A673 (cell line): ENCODE data around the gene POLE3. TPM values are rescaled to one million over a fixed set of nuclear protein-coding genes. Genes with fewer than 3 reads are reported as not detected.
"Not testable (repeated sequence)": the region's sequence is repeated elsewhere in the genome, so short reads cannot be mapped to it uniquely, and the experiment has no call there.

ENCODE experiments used
- BruUV-seq: library from RNA; stranded (reverse); fragments of 400-500 nt; replicated peaks from 2 replicates; lab custom pipeline; 2021; lab: Mats Ljungman, UMichigan
- CTCF ChIA-PET: fragments of 300-600 bp; sonication (Branson Sonifier 250); formaldehyde crosslinking; loops from one replicate; lab custom pipeline; 2022; ENCODE audit warnings: antibody characterized with exemption; lab: Charles Lee
- POLR2A ChIA-PET: fragments of 300-600 bp; sonication (Branson Sonifier 250); formaldehyde crosslinking; loops from one replicate; lab custom pipeline; 2022; ENCODE audit warnings: antibody characterized with exemption; ENCODE audit not compliant: low non-redundant PET; lab: Charles Lee
- DNase-seq: peaks from one replicate; pipeline ENCODE4 v3.0.0-alpha.2; 2015; ENCODE audit warnings: low spot score
- H3K27ac ChIP-seq: fragments of 200-600 bp; sonication (generic); 2 replicates; pipeline ENCODE4 v1.5.1; 2016; ENCODE audit warnings: mixed run types, low read depth, mild to moderate bottlenecking, mixed read lengths, antibody characterized with exemption, low read length; ENCODE audit not compliant: poor library complexity, severe bottlenecking
- H3K27me3 ChIP-seq: fragments of 200-600 bp; sonication (generic); replicated peaks from 2 replicates; pipeline ENCODE4 v1.6.1; 2017; ENCODE audit warnings: mixed run types, low read depth, mild to moderate bottlenecking, mixed read lengths, antibody characterized with exemption, low read length; ENCODE audit not compliant: insufficient read depth, poor library complexity
- H3K36me3 ChIP-seq: fragments of 200-600 bp; sonication (generic); 2 replicates; pipeline ENCODE4 v1.6.1; 2016; ENCODE audit warnings: mixed run types, mild to moderate bottlenecking, mixed read lengths, antibody characterized with exemption, low read length; ENCODE audit not compliant: insufficient read depth, poor library complexity, severe bottlenecking
- H3K4me1 ChIP-seq: fragments of 200-600 bp; sonication (generic); 2 replicates; pipeline ENCODE4 v1.6.1; 2017; ENCODE audit warnings: mixed run types, mild to moderate bottlenecking, mixed read lengths, antibody characterized with exemption, low read length; ENCODE audit not compliant: insufficient read depth, poor library complexity, severe bottlenecking
- H3K4me3 ChIP-seq: fragments of 200-600 bp; sonication (generic); 2 replicates; pipeline ENCODE4 v1.5.1; 2016; ENCODE audit warnings: low read depth, mixed run types, mild to moderate bottlenecking, mixed read lengths, low read length; ENCODE audit not compliant: poor library complexity, severe bottlenecking
- H3K9me3 ChIP-seq: fragments of 200-600 bp; sonication (generic); 2 replicates; pipeline ENCODE4 v1.6.1; 2016; ENCODE audit warnings: mixed run types, low read depth, mild to moderate bottlenecking, mixed read lengths, antibody characterized with exemption, low read length; ENCODE audit not compliant: poor library complexity, severe bottlenecking
- EZH2 ChIP-seq: fragments of 200-600 bp; sonication (generic); IDR thresholded peaks from 2 replicates; pipeline ENCODE4 v1.6.1; 2017; ENCODE audit warnings: borderline replicate concordance, low read depth, mild to moderate bottlenecking, mixed read lengths, antibody characterized with exemption, low read length; ENCODE audit not compliant: poor library complexity, severe bottlenecking
- intact Hi-C: fragments of 100-400 bp; cut with micrococcal nuclease; formaldehyde crosslinking; loops from one replicate; pipeline ENCODE4 v1.10.0; 2022; ENCODE audit not compliant: unreplicated experiment
- total RNA-seq: library from RNA; stranded (reverse); gene quantifications from 2 replicates; pipeline ENCODE4 v1.2.3, GENCODE V29; 2021
- TF ChIP-seq, protein P1 (sequence below): fragments of 300-800, 200-600 bp; sonication (generic); conservative IDR thresholded peaks from 2 replicates; pipeline ENCODE4 v1.5.1; 2017; ENCODE audit warnings: low read depth, mild to moderate bottlenecking, antibody characterized with exemption, low read length, moderate library complexity, mixed read lengths

Gene POLE3
- total RNA-seq, 1 experiment from 2014 or later: 109 TPM

DNA sequence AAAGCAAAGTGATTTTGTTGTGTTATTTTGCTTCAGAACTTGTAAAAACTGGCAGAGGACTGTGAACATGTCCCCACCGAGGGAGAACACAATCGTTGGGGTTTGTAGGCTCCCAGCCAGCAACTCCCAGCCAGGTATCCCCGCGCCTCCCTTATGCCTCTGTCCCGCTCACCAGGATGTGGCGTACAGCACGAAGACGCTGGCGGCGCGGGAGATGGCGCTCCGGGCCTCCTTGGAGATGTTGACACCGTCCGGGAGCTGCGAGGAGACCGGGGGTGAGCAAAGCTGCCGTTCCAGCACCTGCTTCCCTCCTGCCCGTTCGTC, 630 bp downstream of the POLE3 start:
- H3K4me1 ChIP-seq: peaks cover 11% of the 10 kb centered on the region
- BruUV-seq: no TSS peak
- H3K27me3 ChIP-seq: no peaks in the 10 kb centered on the region
- ChIA-PET CTCF (interaction anchor here (1.1 kb wide), 1 partner anchor 8 kb away, joined by 12 read pairs; the partner anchor contains the start of gene ALAD), POLR2A (interaction anchor here (0.7 kb wide), 2 partner anchors 11 to 211 kb away, joined by 3 read pairs; no protein-coding TSS in a partner anchor)
- H3K9me3 ChIP-seq: no peaks in the 10 kb centered on the region
- intact Hi-C loops: loop anchor here (10.0 kb wide), 2 partner anchors 105 to 135 kb away; partner anchors contain the start of genes CDC26, PRPF4 and RNF183
- DNase-seq: no peak
- H3K27ac ChIP-seq: peak overlapping the region; percentile 92
- TF ChIP-seq, protein P1, sequence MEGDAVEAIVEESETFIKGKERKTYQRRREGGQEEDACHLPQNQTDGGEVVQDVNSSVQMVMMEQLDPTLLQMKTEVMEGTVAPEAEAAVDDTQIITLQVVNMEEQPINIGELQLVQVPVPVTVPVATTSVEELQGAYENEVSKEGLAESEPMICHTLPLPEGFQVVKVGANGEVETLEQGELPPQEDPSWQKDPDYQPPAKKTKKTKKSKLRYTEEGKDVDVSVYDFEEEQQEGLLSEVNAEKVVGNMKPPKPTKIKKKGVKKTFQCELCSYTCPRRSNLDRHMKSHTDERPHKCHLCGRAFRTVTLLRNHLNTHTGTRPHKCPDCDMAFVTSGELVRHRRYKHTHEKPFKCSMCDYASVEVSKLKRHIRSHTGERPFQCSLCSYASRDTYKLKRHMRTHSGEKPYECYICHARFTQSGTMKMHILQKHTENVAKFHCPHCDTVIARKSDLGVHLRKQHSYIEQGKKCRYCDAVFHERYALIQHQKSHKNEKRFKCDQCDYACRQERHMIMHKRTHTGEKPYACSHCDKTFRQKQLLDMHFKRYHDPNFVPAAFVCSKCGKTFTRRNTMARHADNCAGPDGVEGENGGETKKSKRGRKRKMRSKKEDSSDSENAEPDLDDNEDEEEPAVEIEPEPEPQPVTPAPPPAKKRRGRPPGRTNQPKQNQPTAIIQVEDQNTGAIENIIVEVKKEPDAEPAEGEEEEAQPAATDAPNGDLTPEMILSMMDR: no peak
- no peak for TF ChIP-seq EZH2
- peaks cover 21% of the 10 kb centered on the region for H3K36me3 ChIP-seq
- peak overlapping the region; percentile 96 for H3K4me3 ChIP-seq

DNA sequence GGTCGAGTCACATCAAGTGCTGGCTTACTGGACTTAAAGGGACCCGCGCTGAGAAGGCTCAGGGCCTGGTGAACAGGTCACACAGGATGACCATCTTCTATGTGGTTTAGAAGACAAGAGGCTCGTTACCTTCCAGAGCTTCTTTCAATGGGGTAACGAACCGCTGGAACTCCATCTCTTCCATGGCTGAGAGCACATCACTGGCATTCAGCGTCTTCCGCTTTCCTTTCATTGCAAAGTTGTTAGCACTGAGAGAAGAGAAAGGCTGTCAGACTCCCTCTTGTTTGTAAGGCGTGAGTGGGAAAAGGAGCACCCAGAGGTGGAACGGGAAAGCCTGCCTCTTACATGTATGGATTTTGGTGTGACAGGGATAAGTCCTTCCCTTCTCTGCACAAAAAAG, 994 bp downstream of the POLE3 start:
- no TSS peak for BruUV-seq
- POLR2A ChIA-PET: interaction anchor here (0.7 kb wide), 1 partner anchor 46 kb away, joined by 10 read pairs; no protein-coding TSS in a partner anchor
- Histone ChIP-seq H3K27me3 (no peaks in the 10 kb centered on the region), H3K27ac (peak overlapping the region; percentile 92), H3K36me3 (peaks cover 21% of the 10 kb centered on the region), H3K9me3 (no peaks in the 10 kb centered on the region), H3K4me1 (peaks cover 11% of the 10 kb centered on the region), H3K4me3 (peak overlapping the region; percentile 96)
- TF ChIP-seq EZH2: no peak
- TF ChIP-seq, protein P1: no peak
- CTCF ChIA-PET: interaction anchor here (1.1 kb wide), 1 partner anchor 8 kb away, joined by 12 read pairs; the partner anchor contains the start of gene ALAD
- intact Hi-C loops: loop anchor here (10.0 kb wide), 2 partner anchors 105 to 135 kb away; partner anchors contain the start of genes CDC26, PRPF4 and RNF183
- DNase-seq: no peak

DNA sequence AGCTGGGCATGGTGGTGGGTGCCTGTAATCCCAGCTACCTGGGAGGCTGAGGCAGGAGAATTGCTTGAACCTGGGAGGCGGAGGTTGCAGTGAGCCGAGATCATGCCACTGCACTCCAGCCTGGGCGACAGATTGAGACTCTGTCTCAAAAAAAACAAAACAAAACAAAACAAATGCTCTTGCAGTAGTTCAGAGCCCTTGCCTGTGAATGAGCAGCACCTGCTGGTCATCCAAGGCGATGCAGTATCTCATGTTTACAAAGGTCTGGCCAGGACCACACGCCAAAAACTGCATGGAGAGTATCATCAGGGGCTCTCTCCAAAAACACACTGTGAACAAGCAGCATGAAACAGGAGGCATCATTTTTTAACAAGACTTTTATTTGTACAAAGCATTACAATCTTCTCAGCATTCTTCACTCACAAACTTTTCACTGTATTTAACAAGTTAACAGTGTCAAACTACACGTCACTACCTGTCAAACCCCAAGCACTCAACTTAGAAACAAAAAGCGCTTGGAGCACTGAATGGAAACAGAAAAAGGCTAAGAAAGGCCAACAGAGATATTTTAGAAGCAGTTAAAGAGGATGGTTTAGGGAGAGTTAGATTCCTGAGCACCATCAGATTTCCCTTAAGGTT, 3.5 kb downstream of the POLE3 start:
- H3K27me3 ChIP-seq, BruUV-seq, CTCF ChIA-PET, H3K4me3 ChIP-seq, H3K9me3 ChIP-seq, POLR2A ChIA-PET, H3K27ac ChIP-seq: not testable (repeated sequence)
- H3K4me1 ChIP-seq: peaks cover 11% of the 10 kb centered on the region
- intact Hi-C loops: loop anchor here (10.0 kb wide), 2 partner anchors 102 to 132 kb away; partner anchors contain the start of genes CDC26, PRPF4 and RNF183
- DNase-seq: peak; percentile 73
- peaks cover 21% of the 10 kb centered on the region for H3K36me3 ChIP-seq
- TF ChIP-seq, protein P1: peak; percentile 64

DNA sequence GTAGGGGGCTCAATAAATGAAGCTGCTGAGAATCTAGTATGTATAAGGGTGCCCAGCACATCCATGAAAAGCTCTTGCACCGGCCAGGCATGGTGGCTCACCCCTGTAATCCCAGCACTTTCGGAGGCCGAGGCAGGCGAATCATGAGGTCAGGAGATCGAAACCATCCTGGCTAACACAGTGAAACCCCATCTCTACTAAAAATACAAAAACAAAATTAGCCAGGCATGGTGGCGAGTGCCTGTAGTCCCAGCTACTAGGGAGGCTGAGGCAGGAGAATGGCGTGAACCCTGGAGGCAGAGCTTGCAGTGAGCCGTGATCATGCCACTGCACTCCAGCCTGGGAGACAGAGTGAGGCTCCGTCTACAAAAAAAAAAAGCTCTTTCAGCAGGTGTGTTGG, 4.1 kb downstream of the POLE3 start:
- H3K27me3 ChIP-seq, H3K4me3 ChIP-seq, CTCF ChIA-PET, DNase-seq, BruUV-seq, POLR2A ChIA-PET, H3K27ac ChIP-seq, H3K9me3 ChIP-seq: not testable (repeated sequence)
- intact Hi-C loops: loop anchor here (10.0 kb wide), 2 partner anchors 102 to 132 kb away; partner anchors contain the start of genes CDC26, PRPF4 and RNF183
- Histone ChIP-seq H3K36me3 (peaks cover 21% of the 10 kb centered on the region), H3K4me1 (peaks cover 12% of the 10 kb centered on the region)
